ENCODE results near the gene SPESP1. TPM values are rescaled to one million over a fixed set of nuclear protein-coding genes. Genes with fewer than 3 reads are reported as not detected.

Gene SPESP1
- total and polyA plus RNA-seq, 12 donors: 1.6 to 16.5 (median 4.8) TPM

GRCh38 chr15:68979006-68979405, 48.7 kb downstream of the SPESP1 start:
- intact Hi-C loops (cut with DNase I): no loop called here
- TF ChIP-seq CTCF (IDR thresholded peaks at IDR 0.05) (no peak), POLR2A (IDR thresholded peaks at IDR 0.05) (no peak)
- Histone ChIP-seq H3K9me3 (replicated peaks in 1 of 3) (no peaks in the 10 kb centered on the region), H3K4me3 (no peak overlapping the region), H3K27me3 (no peaks in the 10 kb centered on the region), H3K36me3 (replicated peaks in 1 of 2) (no peaks in the 10 kb centered on the region), H3K27ac (no peak overlapping the region), H3K4me1 (replicated peaks in 1 of 2) (no peaks in the 10 kb centered on the region)
- 62 to 88% (median 76%) methylated on average over 3 of the region's 3 CpGs for WGBS, 4 donors
- no peak for DNase-seq

- no peaks in the 10 kb centered on the region for H3K36me3 ChIP-seq (replicated peaks in 1 of 2)
- no peaks in the 10 kb centered on the region for H3K27me3 ChIP-seq
- intact Hi-C loops (cut with DNase I): no loop called here
- H3K4me3 ChIP-seq: no peak overlapping the region
- H3K9me3 ChIP-seq (replicated peaks in 1 of 3): no peaks in the 10 kb centered on the region
- DNase-seq: no peak
- no peak overlapping the region for H3K27ac ChIP-seq
- H3K4me1 ChIP-seq (replicated peaks in 1 of 2): no peaks in the 10 kb centered on the region
- TF ChIP-seq POLR2A (IDR thresholded peaks at IDR 0.05): no peak
- no peak for TF ChIP-seq CTCF (IDR thresholded peaks at IDR 0.05)
- 67 to 85% (median 75%) methylated on average over 1 of the region's 1 CpG for whole genome bisulfite sequencing, 4 donors
These were observed 49.5 kb downstream of the SPESP1 start for GRCh38 chr15:68979816-68980215.

- intact Hi-C loops (cut with DNase I): no loop called here
- H3K9me3 ChIP-seq (replicated peaks in 1 of 3): no peaks in the 10 kb centered on the region
- no peak for DNase-seq
- no peak overlapping the region for H3K4me3 ChIP-seq
- H3K4me1 ChIP-seq (replicated peaks in 1 of 2): no peaks in the 10 kb centered on the region
- H3K27me3 ChIP-seq: no peaks in the 10 kb centered on the region
- H3K27ac ChIP-seq: no peak overlapping the region
- no peaks in the 10 kb centered on the region for H3K36me3 ChIP-seq (replicated peaks in 1 of 2)
- TF ChIP-seq CTCF (IDR thresholded peaks at IDR 0.05) (no peak), POLR2A (IDR thresholded peaks at IDR 0.05) (no peak)
These were observed 50.5 kb downstream of the SPESP1 start for GRCh38 chr15:68980786-68981185.

- Histone ChIP-seq H3K27ac (no peak overlapping the region), H3K36me3 (replicated peaks in 1 of 2) (no peaks in the 10 kb centered on the region), H3K27me3 (no peaks in the 10 kb centered on the region), H3K4me3 (no peak overlapping the region), H3K9me3 (replicated peaks in 1 of 3) (no peaks in the 10 kb centered on the region), H3K4me1 (replicated peaks in 1 of 2) (no peaks in the 10 kb centered on the region)
- 88 to 93% (median 91%) methylated on average over 4 of the region's 4 CpGs for WGBS, 4 donors
- TF ChIP-seq POLR2A (IDR thresholded peaks at IDR 0.05) (no peak), CTCF (IDR thresholded peaks at IDR 0.05) (no peak)
- DNase-seq: no peak
- intact Hi-C loops (cut with DNase I): no loop called here
These were observed 51.6 kb downstream of the SPESP1 start for GRCh38 chr15:68981941-68982340.
